ENCODE results near the gene CYP21A2. TPM values are rescaled to one million over a fixed set of nuclear protein-coding genes. Genes with fewer than 3 reads are reported as not detected.

CYP21A2 gene
- total RNA-seq, 2 donors from 2014 or later: 0.35 TPM; not detected in 1

DNA sequence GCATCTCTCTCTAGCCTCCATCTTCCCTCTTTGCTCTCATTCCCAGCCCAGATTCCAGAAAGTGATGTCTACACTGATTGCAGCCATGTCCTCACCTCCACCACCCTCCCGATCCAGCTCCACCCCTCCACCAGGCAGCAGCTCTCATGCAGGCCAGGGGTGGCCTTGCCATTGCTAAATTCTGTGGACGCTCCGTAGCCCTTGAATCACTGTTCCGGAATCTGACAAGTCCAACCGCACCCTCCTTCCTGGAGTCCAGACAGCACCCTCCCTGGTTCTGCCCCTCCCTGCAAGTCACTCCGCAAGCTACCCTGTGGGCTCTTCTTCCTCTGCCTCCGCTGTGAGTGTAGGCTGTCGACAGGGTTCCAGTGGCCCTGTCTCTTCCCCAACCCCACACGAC, 44.7 kb downstream of the CYP21A2 start:
- TF ChIP-seq, protein P1, sequence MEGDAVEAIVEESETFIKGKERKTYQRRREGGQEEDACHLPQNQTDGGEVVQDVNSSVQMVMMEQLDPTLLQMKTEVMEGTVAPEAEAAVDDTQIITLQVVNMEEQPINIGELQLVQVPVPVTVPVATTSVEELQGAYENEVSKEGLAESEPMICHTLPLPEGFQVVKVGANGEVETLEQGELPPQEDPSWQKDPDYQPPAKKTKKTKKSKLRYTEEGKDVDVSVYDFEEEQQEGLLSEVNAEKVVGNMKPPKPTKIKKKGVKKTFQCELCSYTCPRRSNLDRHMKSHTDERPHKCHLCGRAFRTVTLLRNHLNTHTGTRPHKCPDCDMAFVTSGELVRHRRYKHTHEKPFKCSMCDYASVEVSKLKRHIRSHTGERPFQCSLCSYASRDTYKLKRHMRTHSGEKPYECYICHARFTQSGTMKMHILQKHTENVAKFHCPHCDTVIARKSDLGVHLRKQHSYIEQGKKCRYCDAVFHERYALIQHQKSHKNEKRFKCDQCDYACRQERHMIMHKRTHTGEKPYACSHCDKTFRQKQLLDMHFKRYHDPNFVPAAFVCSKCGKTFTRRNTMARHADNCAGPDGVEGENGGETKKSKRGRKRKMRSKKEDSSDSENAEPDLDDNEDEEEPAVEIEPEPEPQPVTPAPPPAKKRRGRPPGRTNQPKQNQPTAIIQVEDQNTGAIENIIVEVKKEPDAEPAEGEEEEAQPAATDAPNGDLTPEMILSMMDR (conservative IDR thresholded peaks at IDR 0.05): no peak
- Mint-ChIP-seq H3K9me3 (no peaks in the 10 kb centered on the region), H3K27me3 (ENCODE audit: insufficient read depth) (peaks cover 31% of the 10 kb centered on the region), H3K27ac (no peak overlapping the region), H3K4me3 (no peak overlapping the region), H3K36me3 (ENCODE audit: low read depth) (no peaks in the 10 kb centered on the region), H3K4me1 (no peaks in the 10 kb centered on the region)
- no peak overlapping the region for H3K9ac ChIP-seq (ENCODE audit: extremely low read depth, low read length, poor library complexity, severe bottlenecking)
- no peak overlapping the region for H3K4me3 ChIP-seq (ENCODE audit: low read length)
- H3K9me3 ChIP-seq (ENCODE audit: control insufficient read depth, low read length): no peaks in the 10 kb centered on the region
- no peak for DNase-seq
- H3K27me3 ChIP-seq (ENCODE audit: control insufficient read depth, insufficient read depth, low read length, poor library complexity, severe bottlenecking): peaks cover 12% of the 10 kb centered on the region
- H3K36me3 ChIP-seq (ENCODE audit: control insufficient read depth, insufficient read depth, low read length): no peaks in the 10 kb centered on the region
- H3K27ac ChIP-seq (ENCODE audit: low read depth, low read length): no peak overlapping the region
- 87 to 91% methylated on average over 7 to 9 of the region's 9 CpGs for WGBS, 2 experiments (ENCODE audit: insufficient coverage in 1 of 2, insufficient read length in 1 of 2)
- H3K4me1 ChIP-seq (ENCODE audit: control insufficient read depth, insufficient read depth, low read length): no peaks in the 10 kb centered on the region

DNA sequence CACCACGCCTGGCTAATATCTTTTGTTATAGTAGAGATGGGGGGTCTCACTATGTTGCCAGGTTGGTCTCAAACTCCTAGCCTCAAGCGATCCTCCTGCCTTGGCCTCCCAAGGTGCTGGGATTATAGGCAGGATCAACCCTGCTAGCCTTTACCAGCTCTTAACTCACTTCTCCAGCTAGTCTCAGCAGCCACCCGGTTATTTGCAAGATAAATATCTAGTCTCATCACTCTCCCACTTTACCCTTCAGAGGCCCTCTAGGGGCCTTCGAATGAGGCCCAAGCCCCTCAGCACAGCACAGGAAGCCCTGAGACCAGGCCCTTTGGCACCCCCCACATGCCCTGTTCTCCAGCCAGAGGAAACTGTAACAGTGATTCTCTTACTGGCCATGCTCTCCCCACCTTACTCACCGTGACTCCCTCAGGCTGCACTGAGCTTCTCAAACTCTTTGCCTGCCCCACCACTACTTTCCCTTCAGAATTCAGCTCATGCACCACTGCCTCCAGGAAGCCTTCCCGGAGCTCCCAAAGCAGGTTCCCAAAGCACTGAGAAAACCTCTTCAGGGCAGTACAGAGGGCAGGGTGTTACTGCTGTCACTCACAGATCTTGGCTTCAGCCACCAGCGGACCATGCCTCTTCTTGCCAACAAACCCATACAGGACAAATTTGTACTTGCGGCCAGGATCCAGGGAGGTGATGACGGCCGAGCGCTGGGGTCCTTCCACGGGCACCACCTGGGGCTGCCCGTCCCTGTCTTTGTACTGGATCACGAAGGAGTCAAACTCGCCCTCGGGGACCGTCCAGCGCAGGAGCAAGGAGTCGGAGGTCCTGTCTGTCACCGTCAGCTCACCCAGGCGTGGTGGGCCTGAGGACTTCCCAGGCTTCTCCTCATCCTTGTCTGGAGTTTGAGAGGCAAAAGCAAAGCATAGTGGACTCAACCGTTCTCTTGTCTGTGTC, 45.9 kb downstream of the CYP21A2 start:
- 93% methylated on average over 18 to 22 of the region's 22 CpGs for WGBS, 2 experiments (ENCODE audit: insufficient coverage in 1 of 2, insufficient read length in 1 of 2)
- Mint-ChIP-seq H3K4me3 (no peak overlapping the region), H3K4me1 (peaks cover 3% of the 10 kb centered on the region), H3K36me3 (ENCODE audit: low read depth) (no peaks in the 10 kb centered on the region), H3K27ac (no peak overlapping the region), H3K9me3 (no peaks in the 10 kb centered on the region), H3K27me3 (ENCODE audit: insufficient read depth) (peaks cover 31% of the 10 kb centered on the region)
- Histone ChIP-seq H3K4me3 (ENCODE audit: low read length) (no peak overlapping the region), H3K27ac (ENCODE audit: low read depth, low read length) (no peak overlapping the region), H3K9me3 (ENCODE audit: control insufficient read depth, low read length) (no peaks in the 10 kb centered on the region), H3K36me3 (ENCODE audit: control insufficient read depth, insufficient read depth, low read length) (no peaks in the 10 kb centered on the region), H3K27me3 (ENCODE audit: control insufficient read depth, insufficient read depth, low read length, poor library complexity, severe bottlenecking) (peaks cover 16% of the 10 kb centered on the region), H3K4me1 (ENCODE audit: control insufficient read depth, insufficient read depth, low read length) (no peaks in the 10 kb centered on the region), H3K9ac (ENCODE audit: extremely low read depth, low read length, poor library complexity, severe bottlenecking) (no peak overlapping the region)
- TF ChIP-seq, protein P1 (conservative IDR thresholded peaks at IDR 0.05): no peak
- DNase-seq: no peak

DNA sequence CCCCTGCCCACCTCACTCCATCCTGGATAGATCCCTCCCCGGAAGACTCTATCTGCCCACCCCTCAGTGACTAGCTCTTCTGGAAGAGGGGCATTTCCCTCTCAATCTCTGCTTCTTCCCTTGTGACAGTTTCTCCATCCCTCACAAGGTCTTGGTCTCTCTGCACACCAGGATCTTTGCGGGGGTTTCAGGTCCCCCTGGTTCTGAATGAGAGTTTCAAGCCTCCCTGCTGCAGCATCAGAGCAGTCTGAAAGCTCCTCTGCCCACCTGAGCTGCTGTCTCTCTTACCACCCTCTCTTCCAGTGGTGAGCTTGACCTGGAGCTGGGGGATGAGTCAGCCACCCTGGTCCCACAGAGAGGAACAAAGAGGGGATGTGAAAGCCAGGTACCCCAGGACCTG, 46.6 kb downstream of the CYP21A2 start:
- no peak overlapping the region for H3K27ac ChIP-seq (ENCODE audit: low read depth, low read length)
- TF ChIP-seq, protein P1 (conservative IDR thresholded peaks at IDR 0.05): no peak
- peaks cover 3% of the 10 kb centered on the region for H3K4me1 Mint-ChIP-seq
- H3K27ac Mint-ChIP-seq: no peak overlapping the region
- no peak overlapping the region for H3K4me3 Mint-ChIP-seq
- no peaks in the 10 kb centered on the region for H3K4me1 ChIP-seq (ENCODE audit: control insufficient read depth, insufficient read depth, low read length)
- DNase-seq: no peak
- no peak overlapping the region for H3K4me3 ChIP-seq (ENCODE audit: low read length)
- H3K36me3 ChIP-seq (ENCODE audit: control insufficient read depth, insufficient read depth, low read length): no peaks in the 10 kb centered on the region
- no peaks in the 10 kb centered on the region for H3K9me3 ChIP-seq (ENCODE audit: control insufficient read depth, low read length)
- H3K27me3 Mint-ChIP-seq (ENCODE audit: insufficient read depth): peaks cover 38% of the 10 kb centered on the region
- no peaks in the 10 kb centered on the region for H3K9me3 Mint-ChIP-seq
- no peak overlapping the region for H3K9ac ChIP-seq (ENCODE audit: extremely low read depth, low read length, poor library complexity, severe bottlenecking)
- 88 to 90% methylated on average over 2 of the region's 2 CpGs for WGBS, 2 experiments (ENCODE audit: insufficient coverage in 1 of 2, insufficient read length in 1 of 2)
- no peaks in the 10 kb centered on the region for H3K36me3 Mint-ChIP-seq (ENCODE audit: low read depth)
- peaks cover 23% of the 10 kb centered on the region for H3K27me3 ChIP-seq (ENCODE audit: control insufficient read depth, insufficient read depth, low read length, poor library complexity, severe bottlenecking)

Measured in endodermal cell (in vitro differentiated cells).